H1 (cell line): ENCODE data around the gene F7.

Source experiments
- EP300 ChIP-seq, 2 experiments: IDR thresholded peaks; 1 replicate in 1 of 2; 2 replicates in 1 of 2; pipeline ENCODE4 v1.6.1; 2011 to 2012; ENCODE audit warnings: low read depth in 2 of 2, low read length in 2 of 2, mild to moderate bottlenecking in 2 of 2, borderline replicate concordance in 1 of 2, inconsistent platforms in 1 of 2, moderate library complexity in 1 of 2
- TF ChIP-seq, protein P1 (sequence below), 3 experiments: IDR thresholded peaks; 1 replicate in 2 of 3; 2 replicates in 1 of 3; pipeline versions ENCODE4 v1.5.1 to v1.6.1; 2011; ENCODE audit warnings: low read length in 3 of 3, mild to moderate bottlenecking in 3 of 3, inconsistent platforms in 2 of 3, low read depth in 1 of 3, moderate library complexity in 1 of 3; ENCODE audit not compliant: insufficient read depth in 1 of 3; ENCODE audit errors: control extremely low read depth in 1 of 3
- TF ChIP-seq, protein P2 (sequence below): IDR thresholded peaks from 2 replicates; pipeline ENCODE4 v1.6.1; 2012; ENCODE audit warnings: inconsistent platforms

DNA sequence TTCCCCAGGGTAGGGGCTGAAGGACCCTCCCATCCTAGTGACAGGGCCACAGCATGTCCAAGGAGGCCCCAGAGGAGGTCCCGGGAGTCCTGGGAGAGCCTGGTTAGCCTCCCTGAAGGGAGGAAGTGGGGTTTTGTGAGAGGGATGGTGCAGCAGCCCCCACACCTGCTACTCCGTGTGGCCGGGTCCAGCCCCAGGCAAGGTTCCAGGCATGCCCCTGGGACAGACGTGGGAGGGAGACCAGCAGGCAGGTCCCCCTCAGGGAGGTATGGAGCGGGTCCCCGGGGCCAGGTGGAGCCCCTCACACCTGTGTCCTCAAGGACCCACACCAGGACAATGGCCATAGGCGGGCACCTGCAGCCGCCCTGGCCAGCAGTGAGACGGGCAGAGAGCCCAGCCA is 1.9 kb upstream of the F7 start:
- no peak for TF ChIP-seq EP300 (IDR thresholded peaks at IDR 0.05; ENCODE audit: borderline replicate concordance in 1 of 2, low read depth in 2 of 2, low read length in 2 of 2)
- TF ChIP-seq, protein P1, sequence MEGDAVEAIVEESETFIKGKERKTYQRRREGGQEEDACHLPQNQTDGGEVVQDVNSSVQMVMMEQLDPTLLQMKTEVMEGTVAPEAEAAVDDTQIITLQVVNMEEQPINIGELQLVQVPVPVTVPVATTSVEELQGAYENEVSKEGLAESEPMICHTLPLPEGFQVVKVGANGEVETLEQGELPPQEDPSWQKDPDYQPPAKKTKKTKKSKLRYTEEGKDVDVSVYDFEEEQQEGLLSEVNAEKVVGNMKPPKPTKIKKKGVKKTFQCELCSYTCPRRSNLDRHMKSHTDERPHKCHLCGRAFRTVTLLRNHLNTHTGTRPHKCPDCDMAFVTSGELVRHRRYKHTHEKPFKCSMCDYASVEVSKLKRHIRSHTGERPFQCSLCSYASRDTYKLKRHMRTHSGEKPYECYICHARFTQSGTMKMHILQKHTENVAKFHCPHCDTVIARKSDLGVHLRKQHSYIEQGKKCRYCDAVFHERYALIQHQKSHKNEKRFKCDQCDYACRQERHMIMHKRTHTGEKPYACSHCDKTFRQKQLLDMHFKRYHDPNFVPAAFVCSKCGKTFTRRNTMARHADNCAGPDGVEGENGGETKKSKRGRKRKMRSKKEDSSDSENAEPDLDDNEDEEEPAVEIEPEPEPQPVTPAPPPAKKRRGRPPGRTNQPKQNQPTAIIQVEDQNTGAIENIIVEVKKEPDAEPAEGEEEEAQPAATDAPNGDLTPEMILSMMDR (IDR thresholded peaks at IDR 0.05; ENCODE audit: control extremely low read depth in 1 of 3, insufficient read depth in 1 of 3, low read depth in 1 of 3, low read length in 3 of 3): no peak
- TF ChIP-seq, protein P2, sequence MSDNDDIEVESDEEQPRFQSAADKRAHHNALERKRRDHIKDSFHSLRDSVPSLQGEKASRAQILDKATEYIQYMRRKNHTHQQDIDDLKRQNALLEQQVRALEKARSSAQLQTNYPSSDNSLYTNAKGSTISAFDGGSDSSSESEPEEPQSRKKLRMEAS: no peak
